HG02938 (cell line): ENCODE results near the gene MAP3K12.
"Not testable (repeated sequence)": the region's sequence is repeated elsewhere in the genome, so short reads cannot be mapped to it uniquely, and the experiment has no call there.

ENCODE experiments used
- ATAC-seq: cut with Tn5 transposase; IDR thresholded peaks from one replicate; pipeline ENCODE4 v1.9.1; 2021; ENCODE audit warnings: mild to moderate bottlenecking, moderate library complexity; ENCODE audit not compliant: unreplicated experiment

The MAP3K12 gene

DNA sequence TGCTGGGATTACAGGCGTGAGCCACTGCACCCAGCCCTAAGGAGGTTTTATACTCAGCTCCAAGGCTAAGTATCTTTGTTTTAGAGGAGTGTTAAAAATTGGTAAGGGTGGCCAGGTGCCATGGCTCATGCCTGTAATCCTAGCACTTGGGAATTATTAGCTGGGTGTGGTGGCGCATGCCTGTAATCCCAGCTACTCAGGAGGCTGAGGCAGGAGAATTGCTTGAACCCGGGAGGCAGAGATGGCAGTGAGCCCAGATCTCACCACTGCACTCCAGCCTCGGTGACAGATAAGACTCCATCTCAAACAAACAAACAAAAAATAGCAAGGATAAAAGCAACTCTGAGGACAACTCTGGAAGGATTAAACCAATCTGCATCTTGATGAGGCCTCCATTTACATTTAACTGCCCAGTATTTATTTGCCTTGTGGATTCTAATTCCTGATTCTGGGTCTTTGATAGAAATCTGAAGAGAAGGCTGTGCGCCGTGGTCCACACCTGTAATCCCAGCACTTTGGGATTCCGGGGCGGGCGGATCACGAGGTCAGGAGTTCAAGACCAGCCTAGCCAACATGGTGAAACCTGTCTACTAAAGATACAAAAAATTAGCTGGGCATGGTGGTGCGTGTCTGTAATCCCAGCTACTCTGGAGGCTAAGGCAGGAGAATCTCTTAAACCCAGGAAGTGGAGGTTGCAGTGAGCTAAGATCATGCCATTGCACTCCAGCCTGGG is 54.5 kb downstream of the MAP3K12 start:
- ATAC-seq, result not testable (repeated sequence)

DNA sequence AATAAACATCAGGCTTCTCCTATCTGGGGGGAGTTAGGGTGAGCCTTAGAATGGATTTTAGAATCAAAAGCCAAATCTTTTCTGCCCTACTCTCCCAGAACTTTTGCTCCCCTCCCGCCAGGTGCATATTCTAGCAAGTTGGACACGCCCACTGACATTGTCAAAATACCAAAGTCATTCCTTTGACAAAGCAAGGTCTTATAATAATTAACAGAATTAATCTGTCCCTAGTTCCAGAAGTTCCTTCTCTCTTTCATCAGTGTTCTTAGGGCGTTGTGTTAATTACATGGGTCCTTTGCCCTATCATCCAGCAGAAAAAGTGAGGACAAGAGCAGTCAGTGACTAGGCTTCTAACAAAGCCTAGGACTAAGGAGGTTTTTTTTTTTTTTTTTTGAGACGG is 55.3 kb downstream of the MAP3K12 start:
- no peak for ATAC-seq

DNA sequence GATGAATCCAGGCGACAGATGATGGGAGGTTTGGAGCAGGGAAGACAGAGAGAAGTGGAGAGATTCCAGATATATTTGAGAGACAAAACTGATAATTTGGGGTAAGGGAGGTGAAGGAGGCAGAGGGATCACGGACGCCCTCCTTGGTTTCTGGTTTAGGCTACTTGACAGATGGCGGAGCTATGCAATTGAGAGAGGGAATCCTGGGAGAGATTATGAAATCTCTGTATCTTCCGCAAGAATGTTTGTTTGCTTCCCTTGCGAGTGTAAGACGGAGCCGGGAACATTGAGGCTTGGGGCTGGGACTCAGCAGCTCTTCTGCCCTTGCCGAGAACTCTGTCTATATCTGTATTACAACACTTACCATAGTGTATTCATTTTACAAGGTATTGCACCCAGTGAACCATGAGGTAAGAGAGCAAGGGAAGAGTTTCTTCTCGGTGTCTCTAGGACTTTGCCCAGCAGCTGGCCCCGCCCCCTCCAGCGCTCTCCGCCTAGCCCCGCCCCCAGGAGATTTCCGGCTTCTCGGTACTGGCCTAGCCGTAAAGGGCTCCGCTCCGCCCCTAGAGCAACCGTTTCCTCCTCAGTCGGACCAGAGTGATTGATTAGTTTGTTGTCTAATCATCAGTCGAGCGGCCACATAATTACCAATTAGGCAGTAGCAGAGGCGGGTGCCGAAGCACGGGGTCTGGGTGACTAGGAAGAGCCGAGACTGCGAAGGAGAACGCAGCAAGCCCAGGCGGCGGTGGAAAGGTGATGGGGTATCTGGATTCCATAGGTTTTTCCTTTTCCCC is 58.0 kb downstream of the MAP3K12 start, which contains the start of gene PRR13:
Gene PRR13 (plus strand): TSS at position 695 of the 794 bp plus-strand sequence. CDS start 981 bp downstream, outside the sequence.
- peak; percentile 98 for ATAC-seq

DNA sequence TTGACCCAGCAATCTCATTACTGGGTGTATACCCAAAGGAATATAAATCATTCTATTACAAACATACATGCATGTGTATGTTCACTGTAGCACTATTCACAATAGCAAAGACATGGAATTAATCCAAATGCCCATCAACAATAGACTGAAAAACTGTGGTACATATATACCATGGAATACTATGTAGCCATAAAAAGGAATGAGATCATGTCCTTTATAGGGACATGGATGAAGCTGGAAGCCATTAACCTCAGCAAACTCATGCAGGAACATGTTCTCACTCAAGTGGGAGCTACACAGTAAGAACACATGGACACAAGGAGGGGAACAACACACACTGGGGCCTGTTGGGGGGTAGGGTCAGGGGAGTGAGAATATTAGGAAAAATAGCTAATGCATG is 59.7 kb downstream of the MAP3K12 start:
- not testable (repeated sequence) for ATAC-seq

DNA sequence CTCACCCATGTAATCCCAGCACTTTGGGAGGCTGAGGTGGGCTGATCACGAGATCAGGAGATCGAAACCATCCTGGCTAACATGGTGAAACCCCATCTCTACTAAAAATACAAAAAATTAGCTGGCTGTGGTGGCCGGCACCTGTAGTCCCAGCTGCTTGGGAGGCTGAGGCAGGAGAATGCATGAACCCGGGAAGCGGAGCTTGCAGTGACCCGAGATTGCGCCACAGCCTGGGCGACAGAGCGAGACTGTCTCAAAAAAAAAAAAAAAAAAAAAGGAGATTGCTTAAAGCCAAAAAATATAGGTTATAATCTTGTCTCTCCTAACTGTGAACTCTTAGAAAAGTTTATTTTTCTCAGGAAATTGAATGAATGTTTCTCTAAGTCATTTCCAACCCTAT is 63.9 kb downstream of the MAP3K12 start:
- ATAC-seq, result not testable (repeated sequence)

DNA sequence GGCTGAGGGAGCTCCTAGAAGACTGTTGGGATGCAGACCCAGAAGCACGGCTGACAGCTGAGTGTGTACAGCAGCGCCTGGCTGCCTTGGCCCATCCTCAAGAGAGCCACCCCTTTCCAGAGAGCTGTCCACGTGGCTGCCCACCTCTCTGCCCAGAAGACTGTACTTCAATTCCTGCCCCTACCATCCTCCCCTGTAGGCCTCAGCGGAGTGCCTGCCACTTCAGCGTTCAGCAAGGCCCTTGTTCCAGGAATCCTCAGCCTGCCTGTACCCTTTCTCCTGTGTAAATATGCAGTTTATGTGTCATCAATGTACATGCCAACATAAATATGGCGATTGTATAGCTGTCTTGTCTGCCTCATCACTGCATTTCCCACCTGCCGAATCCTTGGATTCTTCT is 68.1 kb downstream of the MAP3K12 start:
- ATAC-seq, result no peak

DNA sequence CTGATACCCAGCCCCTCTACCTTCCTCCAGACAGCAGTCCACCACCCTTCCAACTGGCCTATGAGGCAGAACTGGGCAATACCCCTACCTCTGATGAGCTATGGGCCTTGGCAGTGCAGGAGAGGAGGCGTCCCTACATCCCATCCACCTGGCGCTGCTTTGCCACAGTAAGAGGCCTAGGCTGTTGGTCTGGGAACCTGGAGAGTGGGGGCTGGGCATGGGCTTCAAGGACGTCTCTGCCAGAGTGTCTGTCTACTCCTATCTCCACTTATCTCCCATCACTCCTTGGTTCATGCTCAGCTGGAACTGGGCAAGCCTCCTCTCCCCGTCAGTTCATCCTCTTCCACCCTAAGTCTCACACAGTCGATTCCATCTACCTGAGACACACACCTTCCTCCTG is 69.1 kb downstream of the MAP3K12 start:
- no peak for ATAC-seq
